Caco-2 (cell line): ENCODE data around the gene XIRP1. TPM values are rescaled to one million over a fixed set of nuclear protein-coding genes. Genes with fewer than 3 reads are reported as not detected.
"Not testable (repeated sequence)": the region's sequence is repeated elsewhere in the genome, so short reads cannot be mapped to it uniquely, and the experiment has no call there.

Experiments used
- BruUV-seq: library from RNA; stranded (reverse); fragments of 400-500 nt; replicated peaks from 2 replicates; lab custom pipeline; 2021; lab: Mats Ljungman, UMichigan
- CTCF ChIA-PET: fragments of 300-600 bp; sonication (Branson Sonifier 250); formaldehyde crosslinking; loops from one replicate; lab custom pipeline; 2022; ENCODE audit warnings: antibody characterized with exemption; lab: Charles Lee
- POLR2A ChIA-PET: fragments of 300-600 bp; sonication (Branson Sonifier 250); formaldehyde crosslinking; loops from one replicate; lab custom pipeline; 2022; ENCODE audit warnings: antibody characterized with exemption; lab: Charles Lee
- DNase-seq, 2 experiments: peaks; one replicate each; pipeline versions ENCODE4 v3.0.0 to v3.0.0-alpha.2; 2020 to 2022
- H3K27me3 ChIP-seq: replicated peaks from 2 replicates; pipeline ENCODE4 v1.6.0; 2011; ENCODE audit warnings: low read length; ENCODE audit not compliant: control insufficient read depth, insufficient read depth
- H3K36me3 ChIP-seq: 2 replicates; pipeline ENCODE4 v1.5.1; 2011; ENCODE audit warnings: low read length; ENCODE audit not compliant: control insufficient read depth, insufficient read depth
- H3K4me1 ChIP-seq: fragments of 250-450 bp; sonication (Bioruptor Pico); 2 replicates; pipeline ENCODE4 v1.5.1; 2020; ENCODE audit warnings: mild to moderate bottlenecking
- H3K4me3 ChIP-seq: 2 replicates; pipeline ENCODE4 v1.5.1; 2011; ENCODE audit warnings: low read depth, mild to moderate bottlenecking, control low read depth, low read length
- H3K9me3 ChIP-seq: fragments of 250-450 bp; sonication (Bioruptor Pico); 2 replicates; pipeline ENCODE4 v1.5.1; 2020; ENCODE audit warnings: mild to moderate bottlenecking, moderate library complexity
- H3K27ac Mint-ChIP-seq: one replicate; pipeline ENCODE4 v1.8.0; 2022; ENCODE audit warnings: mixed read lengths; ENCODE audit not compliant: unreplicated experiment
- H3K27me3 Mint-ChIP-seq: one replicate; pipeline ENCODE4 v1.8.0; 2022; ENCODE audit warnings: mixed read lengths; ENCODE audit not compliant: insufficient read depth, unreplicated experiment
- H3K36me3 Mint-ChIP-seq: one replicate; pipeline ENCODE4 v1.8.0; 2022; ENCODE audit warnings: mild to moderate bottlenecking, mixed read lengths; ENCODE audit not compliant: insufficient read depth, unreplicated experiment
- H3K4me1 Mint-ChIP-seq: one replicate; pipeline ENCODE4 v1.8.0; 2022; ENCODE audit warnings: low read depth, mixed read lengths; ENCODE audit not compliant: unreplicated experiment
- H3K4me3 Mint-ChIP-seq: one replicate; pipeline ENCODE4 v1.8.0; 2022; ENCODE audit warnings: mild to moderate bottlenecking, moderate library complexity, mixed read lengths; ENCODE audit not compliant: unreplicated experiment
- H3K9me3 Mint-ChIP-seq: one replicate; pipeline ENCODE4 v1.8.0; 2022; ENCODE audit warnings: mixed read lengths; ENCODE audit not compliant: unreplicated experiment
- intact Hi-C: fragments of 100-400 bp; cut with micrococcal nuclease; formaldehyde crosslinking; loops from one replicate; pipeline ENCODE4 v1.10.0; 2022; ENCODE audit not compliant: unreplicated experiment
- total RNA-seq: library from RNA; stranded (reverse); gene quantifications from 2 replicates; pipeline ENCODE4 v1.2.3, GENCODE V29; 2022
- TF ChIP-seq, protein P1 (sequence below), 2 experiments: fragments of 200-600 bp in 1 of 2; IDR thresholded peaks; 1 replicate in 1 of 2; 2 replicates in 1 of 2; pipeline versions ENCODE4 v1.5.1 to v1.8.0; 2011 to 2022; ENCODE audit warnings: antibody characterized with exemption in 1 of 2, control low read depth in 1 of 2, inconsistent platforms in 1 of 2, low read depth in 1 of 2, low read length in 1 of 2, mild to moderate bottlenecking in 1 of 2, moderate library complexity in 1 of 2; ENCODE audit not compliant: insufficient read depth in 1 of 2, severe bottlenecking in 1 of 2, unreplicated experiment in 1 of 2

XIRP1 gene
- total RNA-seq, 1 experiment from 2014 or later = not detected

- H3K9me3 ChIP-seq = no peaks in the 10 kb centered on the region
- Mint-ChIP-seq H3K4me3 (no peak overlapping the region), H3K9me3 (no peaks in the 10 kb centered on the region), H3K4me1 (no peaks in the 10 kb centered on the region), H3K27ac (no peak overlapping the region), H3K36me3 (no peaks in the 10 kb centered on the region), H3K27me3 (peaks cover 19% of the 10 kb centered on the region)
- ChIA-PET POLR2A (no interaction called here), CTCF (no interaction called here)
- no TSS peak for BruUV-seq
- TF ChIP-seq, protein P1, sequence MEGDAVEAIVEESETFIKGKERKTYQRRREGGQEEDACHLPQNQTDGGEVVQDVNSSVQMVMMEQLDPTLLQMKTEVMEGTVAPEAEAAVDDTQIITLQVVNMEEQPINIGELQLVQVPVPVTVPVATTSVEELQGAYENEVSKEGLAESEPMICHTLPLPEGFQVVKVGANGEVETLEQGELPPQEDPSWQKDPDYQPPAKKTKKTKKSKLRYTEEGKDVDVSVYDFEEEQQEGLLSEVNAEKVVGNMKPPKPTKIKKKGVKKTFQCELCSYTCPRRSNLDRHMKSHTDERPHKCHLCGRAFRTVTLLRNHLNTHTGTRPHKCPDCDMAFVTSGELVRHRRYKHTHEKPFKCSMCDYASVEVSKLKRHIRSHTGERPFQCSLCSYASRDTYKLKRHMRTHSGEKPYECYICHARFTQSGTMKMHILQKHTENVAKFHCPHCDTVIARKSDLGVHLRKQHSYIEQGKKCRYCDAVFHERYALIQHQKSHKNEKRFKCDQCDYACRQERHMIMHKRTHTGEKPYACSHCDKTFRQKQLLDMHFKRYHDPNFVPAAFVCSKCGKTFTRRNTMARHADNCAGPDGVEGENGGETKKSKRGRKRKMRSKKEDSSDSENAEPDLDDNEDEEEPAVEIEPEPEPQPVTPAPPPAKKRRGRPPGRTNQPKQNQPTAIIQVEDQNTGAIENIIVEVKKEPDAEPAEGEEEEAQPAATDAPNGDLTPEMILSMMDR (IDR thresholded peaks at IDR 0.05; ENCODE audit: insufficient read depth in 1 of 2, low read depth in 1 of 2, low read length in 1 of 2, severe bottlenecking in 1 of 2, unreplicated experiment in 1 of 2) = no peak
- no peak overlapping the region for H3K4me3 ChIP-seq
- no peaks in the 10 kb centered on the region; the same call in none of the 2 replicates for H3K27me3 ChIP-seq
- no peak for DNase-seq
- intact Hi-C loops = no loop called here
- H3K4me1 ChIP-seq = no peaks in the 10 kb centered on the region
- no peaks in the 10 kb centered on the region for H3K36me3 ChIP-seq
These were observed 38.1 kb upstream of the XIRP1 start for GRCh38 chr3:39230453-39230852.

DNA sequence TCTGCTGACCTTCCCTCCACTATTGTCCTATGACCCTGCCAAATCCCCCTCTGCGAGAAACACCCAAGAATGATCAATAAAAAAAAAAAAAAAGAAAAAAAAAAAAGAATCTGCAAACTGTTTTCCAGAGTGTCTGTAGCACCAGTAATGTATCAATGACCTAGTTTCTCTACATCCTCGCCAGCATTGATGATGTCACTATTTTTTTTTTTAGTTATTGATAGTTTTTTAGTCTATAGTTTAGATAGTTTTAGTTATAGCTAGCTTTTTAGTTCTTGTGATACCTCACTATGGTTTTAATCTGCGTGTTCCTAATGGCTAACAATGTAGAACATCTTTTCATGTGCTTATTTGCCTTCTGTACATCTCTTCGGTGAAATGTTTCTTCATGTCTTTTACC lies 36.1 kb upstream of the XIRP1 start:
- Mint-ChIP-seq H3K36me3 (peaks cover 5% of the 10 kb centered on the region), H3K4me1 (no peaks in the 10 kb centered on the region), H3K27me3 (peaks cover 13% of the 10 kb centered on the region), H3K27ac (no peak overlapping the region), H3K9me3 (no peaks in the 10 kb centered on the region), H3K4me3 (no peak overlapping the region)
- TF ChIP-seq, protein P1 (IDR thresholded peaks at IDR 0.05; ENCODE audit: insufficient read depth in 1 of 2, low read depth in 1 of 2, low read length in 1 of 2, severe bottlenecking in 1 of 2, unreplicated experiment in 1 of 2) = no peak
- no peaks in the 10 kb centered on the region for H3K36me3 ChIP-seq
- POLR2A ChIA-PET = no interaction called here
- no peak for DNase-seq
- no peaks in the 10 kb centered on the region for H3K4me1 ChIP-seq
- no peak overlapping the region for H3K4me3 ChIP-seq
- CTCF ChIA-PET = no interaction called here
- no TSS peak for BruUV-seq
- H3K27me3 ChIP-seq = no peaks in the 10 kb centered on the region; the same call in 1 of the 2 replicates
- intact Hi-C loops = no loop called here
- H3K9me3 ChIP-seq = no peaks in the 10 kb centered on the region

GRCh38 chr3:39227596-39227995 lies 35.2 kb upstream of the XIRP1 start:
- CTCF ChIA-PET, H3K4me3 ChIP-seq, H3K36me3 Mint-ChIP-seq, H3K4me1 ChIP-seq, H3K27ac Mint-ChIP-seq, H3K4me1 Mint-ChIP-seq, H3K9me3 Mint-ChIP-seq, DNase-seq, H3K9me3 ChIP-seq, H3K4me3 Mint-ChIP-seq, intact Hi-C loops, BruUV-seq, H3K36me3 ChIP-seq, POLR2A ChIA-PET, H3K27me3 ChIP-seq: not testable (repeated sequence)
- peaks cover 13% of the 10 kb centered on the region for H3K27me3 Mint-ChIP-seq
